A375 (cell line): ENCODE results near the gene RPSA. TPM values are rescaled to one million over a fixed set of nuclear protein-coding genes. Genes with fewer than 3 reads are reported as not detected.

Source experiments
- small RNA-seq: library from RNA; depleted of rRNA; stranded (forward); fragments of <200 nt; gene quantifications from one replicate; pipeline ENCODE3, GENCODE V24; 2014
- total RNA-seq: library from RNA; depleted of rRNA; stranded (reverse); fragments of >200 nt; shearing (Covaris generic); gene quantifications from 2 replicates; pipeline ENCODE4 v1.2.3, GENCODE V29; 2014; rRNA removed

Gene RPSA
- 2,957 and 3,011 TPM in 2 replicates for total RNA-seq

DNA sequence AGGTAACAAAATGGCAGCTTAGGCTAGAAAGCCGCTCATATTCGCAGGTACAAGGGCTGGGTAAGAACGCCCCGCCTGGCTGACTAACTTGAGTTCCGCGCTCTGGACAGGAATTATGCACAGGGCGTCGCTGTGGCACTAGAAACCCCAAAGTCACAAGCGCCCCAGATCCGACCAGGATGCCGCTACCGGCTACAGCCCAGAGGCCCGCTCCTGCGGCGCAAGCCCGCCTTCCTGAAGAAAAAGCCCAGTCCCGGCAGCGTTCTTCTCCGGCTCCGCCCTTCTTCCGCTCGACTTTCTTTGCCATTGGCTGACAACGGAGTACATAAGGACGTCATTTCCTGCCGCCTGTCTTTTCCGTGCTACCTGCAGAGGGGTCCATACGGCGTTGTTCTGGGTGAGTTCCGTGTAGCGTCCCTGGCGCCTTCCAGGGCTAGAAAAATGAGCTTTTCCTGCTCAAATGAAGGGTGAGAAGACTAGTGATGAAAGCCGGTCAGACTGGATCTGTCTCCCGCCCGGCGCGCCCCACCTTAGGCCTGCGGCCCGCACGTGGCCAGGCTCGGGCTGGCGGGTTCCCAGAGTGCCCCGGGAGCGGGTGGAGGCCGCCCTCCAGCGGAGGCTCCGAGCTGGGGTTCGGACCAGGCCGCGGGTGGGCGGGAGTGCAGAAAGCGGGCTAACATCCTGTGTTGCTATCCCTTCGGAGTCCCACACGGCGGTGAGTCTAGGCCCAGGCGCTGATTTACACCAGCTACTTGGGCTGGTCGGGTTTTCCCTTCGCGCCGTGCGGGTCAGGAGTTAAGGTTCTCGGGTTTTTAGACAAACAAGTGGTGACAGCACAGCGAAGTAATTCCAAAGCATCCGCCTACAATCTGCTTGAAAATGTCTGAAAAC, at the start of gene RPSA:
RPSA (plus strand) TSS at position 353 of the 891 bp plus-strand sequence. CDS start 934 bp downstream, outside the sequence.

DNA sequence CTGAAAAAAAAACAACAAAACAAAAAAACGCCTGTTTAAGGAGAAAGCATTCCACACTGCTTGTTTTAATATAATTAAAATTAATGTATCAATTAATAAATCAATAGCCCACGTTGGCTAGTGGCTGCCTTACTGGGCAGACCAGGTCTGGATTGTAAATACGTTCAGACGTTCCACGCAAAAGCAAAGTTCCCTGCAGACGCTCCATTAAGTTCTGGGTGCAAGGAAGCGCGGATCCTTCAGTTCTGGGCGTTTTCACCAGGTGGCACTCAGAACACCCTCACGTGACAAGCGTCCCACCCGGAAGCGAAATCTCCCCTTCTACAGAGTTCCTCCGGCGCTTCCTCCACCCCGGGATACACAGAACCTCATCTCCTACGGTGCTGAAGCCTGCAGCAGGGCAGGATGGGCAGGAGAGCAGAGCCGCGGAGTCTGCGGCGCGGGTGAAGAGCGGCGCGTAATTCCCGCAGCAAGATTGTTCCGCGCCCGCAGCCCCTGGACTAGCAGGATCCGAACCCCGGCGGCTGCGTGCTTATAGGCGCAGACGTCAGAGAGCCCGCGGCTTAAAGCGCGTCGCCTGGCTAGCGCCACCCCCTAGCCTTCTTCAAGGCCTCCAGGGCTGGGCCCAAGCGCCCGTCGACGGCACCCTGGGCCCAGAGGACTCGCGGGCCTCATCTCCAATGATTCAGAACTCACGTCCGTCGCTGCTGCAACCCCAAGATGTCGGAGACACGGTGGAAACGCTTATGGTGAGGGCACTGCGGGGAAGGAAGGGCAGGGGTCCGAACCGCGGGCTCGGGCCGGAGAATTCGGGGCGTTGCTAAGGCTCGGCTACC, 23.3 kb upstream of the RPSA start, which contains the start of gene SLC25A38:
SLC25A38 (plus strand) TSS at position 326 of the 836 bp plus-strand sequence; CDS start at position 681, 355 bp downstream.

Small RNAs within 50 kb of the gene (small RNA-seq; reads per million reads assigned to genes)
- gene SNORA6 (not detected), gene SNORA62 (not detected)

Other genes with a start within 250 kb of the RPSA start
- gene XIRP1, start 214.1 kb upstream of the RPSA start, total RNA-seq: not detected in 2 replicates
- not detected in 2 replicates for gene CX3CR1, start 126.7 kb upstream of the RPSA start, total RNA-seq
- gene CCR8, start 77.0 kb upstream of the RPSA start, total RNA-seq: not detected in 2 replicates
- gene SLC25A38, start 23.4 kb upstream of the RPSA start, total RNA-seq: 28.7 and 31.1 TPM in 2 replicates
- gene MOBP, start 61.0 kb downstream of the RPSA start, total RNA-seq: not detected in 2 replicates